H9 (cell line): ENCODE measurements around the gene RASGRF2. TPM values are rescaled to one million over a fixed set of nuclear protein-coding genes. Genes with fewer than 3 reads are reported as not detected.

Experiments used
- DNase-seq: peaks from one replicate; pipeline ENCODE4 v3.0.0-alpha.2; 2017
- H2AFZ ChIP-seq: one replicate; pipeline ENCODE4 v1.6.1; 2013; ENCODE audit warnings: mild to moderate bottlenecking, low read length, control low read depth, moderate library complexity
- H2AK5ac ChIP-seq: 2 replicates; pipeline ENCODE4 v1.6.1; 2013; ENCODE audit warnings: low read length, control low read depth, mixed read lengths; ENCODE audit not compliant: insufficient read length
- H2BK120ac ChIP-seq: one replicate; pipeline ENCODE4 v1.6.1; 2013; ENCODE audit warnings: low read depth, mild to moderate bottlenecking, low read length, control low read depth, inconsistent platforms; ENCODE audit not compliant: poor library complexity, severe bottlenecking
- H2BK12ac ChIP-seq: 2 replicates; pipeline ENCODE4 v1.6.1; 2013; ENCODE audit warnings: low read length, control low read depth, mixed read lengths, low read depth; ENCODE audit not compliant: insufficient read length
- H2BK15ac ChIP-seq: 2 replicates; pipeline ENCODE4 v1.6.1; 2013; ENCODE audit warnings: low read depth, low read length, control low read depth
- H2BK20ac ChIP-seq: one replicate; pipeline ENCODE4 v1.6.1; 2013; ENCODE audit warnings: low read depth, mild to moderate bottlenecking, low read length, control low read depth, inconsistent platforms; ENCODE audit not compliant: poor library complexity, severe bottlenecking
- H2BK5ac ChIP-seq: 2 replicates; pipeline ENCODE4 v1.6.1; 2013; ENCODE audit warnings: low read length, control low read depth, mixed read lengths; ENCODE audit not compliant: insufficient read length
- H3K14ac ChIP-seq: 2 replicates; pipeline ENCODE4 v1.6.1; 2013; ENCODE audit warnings: low read length, control low read depth; ENCODE audit not compliant: insufficient read depth
- H3K18ac ChIP-seq: 2 replicates; pipeline ENCODE4 v1.6.1; 2013; ENCODE audit warnings: low read depth, mild to moderate bottlenecking, mixed read lengths, low read length, control low read depth; ENCODE audit not compliant: insufficient read length
- H3K23ac ChIP-seq: 2 replicates; pipeline ENCODE4 v1.6.1; 2013; ENCODE audit warnings: low read length, control low read depth, mixed read lengths, low read depth; ENCODE audit not compliant: insufficient read length
- H3K23me2 ChIP-seq: 2 replicates; pipeline ENCODE4 v1.6.1; 2013; ENCODE audit warnings: low read depth, mild to moderate bottlenecking, mixed read lengths, low read length, control low read depth; ENCODE audit not compliant: insufficient read length, poor library complexity, severe bottlenecking
- H3K27ac ChIP-seq: 2 replicates; pipeline ENCODE4 v1.5.1; 2013; ENCODE audit warnings: low read length, control low read depth, mixed read lengths, low read depth; ENCODE audit not compliant: insufficient read length
- H3K27me3 ChIP-seq: 2 replicates; pipeline ENCODE4 v1.6.1; 2013; ENCODE audit warnings: low read length, control low read depth, inconsistent platforms; ENCODE audit not compliant: insufficient read depth
- H3K4ac ChIP-seq: 2 replicates; pipeline ENCODE4 v1.6.1; 2013; ENCODE audit warnings: low read depth, mild to moderate bottlenecking, control low read depth, inconsistent platforms, low read length, moderate library complexity
- H3K4me1 ChIP-seq: 2 replicates; pipeline ENCODE4 v1.6.1; 2013; ENCODE audit warnings: low read length, control low read depth, inconsistent platforms; ENCODE audit not compliant: insufficient read depth
- H3K4me2 ChIP-seq: 2 replicates; pipeline ENCODE4 v1.6.1; 2013; ENCODE audit warnings: low read length, control low read depth, mixed read lengths; ENCODE audit not compliant: insufficient read length, insufficient read depth
- H3K56ac ChIP-seq: 2 replicates; pipeline ENCODE4 v1.6.1; 2013; ENCODE audit warnings: low read depth, mild to moderate bottlenecking, mixed read lengths, low read length, control low read depth; ENCODE audit not compliant: insufficient read length
- H3K79me1 ChIP-seq: 2 replicates; pipeline ENCODE4 v1.6.1; 2013; ENCODE audit warnings: low read depth, mild to moderate bottlenecking, moderate library complexity, low read length, control low read depth, inconsistent platforms; ENCODE audit not compliant: insufficient read depth, poor library complexity, severe bottlenecking
- H3K79me2 ChIP-seq: 2 replicates; pipeline ENCODE4 v1.6.1; 2013; ENCODE audit warnings: low read length, control low read depth, inconsistent platforms; ENCODE audit not compliant: insufficient read depth
- H3K9ac ChIP-seq: 2 replicates; pipeline ENCODE4 v1.6.1; 2013; ENCODE audit warnings: low read length, control low read depth, mixed read lengths; ENCODE audit not compliant: insufficient read length; ENCODE audit errors: extremely low read depth
- H3K9me3 ChIP-seq: one replicate; pipeline ENCODE4 v1.6.1; 2013; ENCODE audit warnings: low read depth, low read length, inconsistent platforms; ENCODE audit not compliant: control insufficient read depth
- H3T11ph ChIP-seq: one replicate; pipeline ENCODE4 v1.6.1; 2013; ENCODE audit warnings: mild to moderate bottlenecking, low read length, control low read depth, inconsistent platforms
- H4K20me1 ChIP-seq: one replicate; pipeline ENCODE4 v1.6.1; 2013; ENCODE audit not compliant: control insufficient read depth, insufficient read length, insufficient read depth
- H4K5ac ChIP-seq: 2 replicates; pipeline ENCODE4 v1.6.1; 2013; ENCODE audit warnings: low read depth, mild to moderate bottlenecking, mixed read lengths, low read length, control low read depth; ENCODE audit not compliant: insufficient read length
- H4K8ac ChIP-seq: replicated peaks from 2 replicates; pipeline ENCODE4 v1.6.1; 2013; ENCODE audit warnings: low read length, control low read depth, mixed read lengths, low read depth; ENCODE audit not compliant: insufficient read length
- H4K91ac ChIP-seq: 2 replicates; pipeline ENCODE4 v1.6.1; 2013; ENCODE audit warnings: low read depth, mild to moderate bottlenecking, moderate library complexity, mixed read lengths, low read length, control low read depth; ENCODE audit not compliant: insufficient read length
- H3K27ac Mint-ChIP-seq, 3 experiments: 2 replicates in 2 of 3; 3 replicates in 1 of 3; pipeline ENCODE4 v1.8.0; 2020 to 2021; ENCODE audit warnings: mixed read lengths in 3 of 3, mild to moderate bottlenecking in 1 of 3, moderate library complexity in 1 of 3
- H3K27me3 Mint-ChIP-seq: 2 replicates; pipeline ENCODE4 v1.8.0; 2021; ENCODE audit warnings: low read depth, mild to moderate bottlenecking, moderate library complexity, mixed read lengths
- H3K36me3 Mint-ChIP-seq, 3 experiments: 2 replicates in 2 of 3; 3 replicates in 1 of 3; pipeline ENCODE4 v1.8.0; 2020 to 2021; ENCODE audit warnings: low read depth in 3 of 3, mixed read lengths in 3 of 3; ENCODE audit not compliant: insufficient read depth in 1 of 3
- H3K4me1 Mint-ChIP-seq, 2 experiments: 2 replicates each; pipeline ENCODE4 v1.8.0; 2020; ENCODE audit warnings: mixed read lengths in 2 of 2
- H3K4me3 Mint-ChIP-seq, 2 experiments: 2 replicates in 1 of 2; 3 replicates in 1 of 2; pipeline ENCODE4 v1.8.0; 2020 to 2021; ENCODE audit warnings: mild to moderate bottlenecking in 2 of 2, mixed read lengths in 2 of 2, moderate library complexity in 1 of 2
- H3K9me3 Mint-ChIP-seq, 2 experiments: 2 replicates in 1 of 2; 3 replicates in 1 of 2; pipeline ENCODE4 v1.8.0; 2020; ENCODE audit warnings: mild to moderate bottlenecking in 2 of 2, mixed read lengths in 2 of 2, moderate library complexity in 1 of 2
- CTCF ChIP-seq: fragments of 200-600 bp; sonication (generic); conservative IDR thresholded peaks from 3 replicates; pipeline ENCODE4 v1.8.0; 2021; ENCODE audit warnings: antibody characterized with exemption, mild to moderate bottlenecking
- WGBS: extraction: QIAGEN DNeasy Blood & Tissue Kit; methylation state at CpG from one replicate; pipeline ENCODE4 v1.1.7; 2013; ENCODE audit warnings: missing lambda C conversion rate, low lambda C conversion rate, mixed read lengths; ENCODE audit not compliant: insufficient read length; ENCODE audit errors: extremely low coverage; 5-methylcytosine and 5-hydroxymethylcytosine counted together
- total RNA-seq: library from RNA; stranded (reverse); gene quantifications from 2 replicates; pipeline ENCODE4 v1.2.1, GENCODE V29; 2021

The RASGRF2 gene
- total RNA-seq, 1 experiment from 2014 or later, result 13.5 TPM

GRCh38 chr5:81242906-81243436 is 282.8 kb downstream of the RASGRF2 start:
- Histone ChIP-seq H2BK120ac (no peak overlapping the region), H3T11ph (no peak overlapping the region), H3K14ac (no peak overlapping the region), H2AK5ac (no peak overlapping the region), H3K4me2 (no peak overlapping the region), H3K27me3 (no peaks in the 10 kb centered on the region), H3K56ac (no peak overlapping the region), H4K91ac (no peak overlapping the region), H4K20me1 (peaks cover 2% of the 10 kb centered on the region), H4K8ac (no peak overlapping the region), H3K79me2 (no peaks in the 10 kb centered on the region), H2BK20ac (no peak overlapping the region), H2BK15ac (no peak overlapping the region), H3K4me1 (peaks cover 2% of the 10 kb centered on the region; the same call in 1 of the 2 replicates), H2BK12ac (no peak overlapping the region), H3K18ac (no peak overlapping the region), H2BK5ac (no peak overlapping the region), H3K79me1 (no peaks in the 10 kb centered on the region), H3K23ac (no peak overlapping the region), H3K9ac (no peak overlapping the region), H4K5ac (no peak overlapping the region), H3K4ac (no peak overlapping the region), H3K27ac (no peak overlapping the region), H3K9me3 (no peaks in the 10 kb centered on the region), H3K23me2 (no peaks in the 10 kb centered on the region), H2AFZ (no peak overlapping the region)
- H3K36me3 Mint-ChIP-seq, result peaks cover 3 to 6% (median 4%) of the 10 kb centered on the region in 3 experiments; a peak in 4 of 7 replicates
- no peaks in the 10 kb centered on the region for H3K27me3 Mint-ChIP-seq
- no peak overlapping the region for H3K27ac Mint-ChIP-seq
- peaks cover 22 to 34% of the 10 kb centered on the region in 2 experiments for H3K4me1 Mint-ChIP-seq
- DNase-seq, result no peak
- WGBS, result no CpG with 5 or more reads among the region's 4 CpGs
- TF ChIP-seq CTCF, result no peak
- H3K4me3 Mint-ChIP-seq, result no peak overlapping the region
- no peaks in the 10 kb centered on the region; a peak in 1 of 5 replicates for H3K9me3 Mint-ChIP-seq
